Neural crest cell (in vitro differentiated cells): Measurements from ENCODE around the gene E2F8. TPM values are rescaled to one million over a fixed set of nuclear protein-coding genes. Genes with fewer than 3 reads are reported as not detected.

ENCODE experiments used
- DNase-seq: peaks from one replicate; pipeline ENCODE4 v3.0.0; 2021; ENCODE audit warnings: low read depth, mixed read lengths, low spot score
- H3K27ac Mint-ChIP-seq: one replicate; pipeline ENCODE4 v1.8.0; 2021; ENCODE audit warnings: mild to moderate bottlenecking, mixed read lengths; ENCODE audit not compliant: unreplicated experiment
- H3K27me3 Mint-ChIP-seq: 2 replicates; pipeline ENCODE4 v1.8.0; 2021; ENCODE audit warnings: low read depth, mild to moderate bottlenecking, mixed read lengths
- H3K36me3 Mint-ChIP-seq: 2 replicates; pipeline ENCODE4 v1.8.0; 2021; ENCODE audit warnings: low read depth, mild to moderate bottlenecking, mixed read lengths
- H3K4me1 Mint-ChIP-seq: 2 replicates; pipeline ENCODE4 v1.8.0; 2021; ENCODE audit warnings: mixed read lengths
- H3K4me3 Mint-ChIP-seq: one replicate; pipeline ENCODE4 v1.8.0; 2021; ENCODE audit warnings: mild to moderate bottlenecking, mixed read lengths
- H3K9me3 Mint-ChIP-seq: 2 replicates; pipeline ENCODE4 v1.8.0; 2021; ENCODE audit warnings: mixed read lengths
- total RNA-seq: library from RNA; stranded (reverse); gene quantifications from 2 replicates; pipeline ENCODE4 v1.2.1, GENCODE V29; 2021
- TF ChIP-seq, protein P1 (sequence below): fragments of 200-600 bp; sonication (generic); conservative IDR thresholded peaks from 2 replicates; pipeline ENCODE4 v1.5.0; 2021; ENCODE audit warnings: antibody characterized with exemption, mild to moderate bottlenecking

E2F8 gene
- total RNA-seq, 1 donor from 2014 or later, result 11.5 TPM

DNA sequence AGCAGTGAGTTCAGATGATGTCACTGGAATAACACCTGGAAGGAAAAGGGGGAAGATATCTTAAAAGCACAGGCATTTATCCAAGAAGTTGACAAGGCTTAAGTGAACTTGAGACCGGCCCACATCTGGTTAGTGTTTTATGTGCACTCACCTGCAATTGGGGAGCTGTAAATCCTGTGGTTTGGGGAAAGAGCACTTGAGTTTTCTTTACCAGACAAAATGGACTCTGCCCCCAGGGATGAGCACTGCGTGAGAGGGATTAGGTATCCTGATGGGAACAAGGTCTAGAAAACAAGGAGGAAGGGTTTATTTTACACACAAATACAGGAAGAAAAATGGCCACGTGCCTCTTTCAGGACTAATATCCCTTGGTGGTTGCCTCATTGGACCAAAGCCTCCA, 15.2 kb downstream of the E2F8 start:
- Mint-ChIP-seq H3K36me3 (peaks cover 30% of the 10 kb centered on the region), H3K4me1 (no peaks in the 10 kb centered on the region), H3K9me3 (peaks cover 3% of the 10 kb centered on the region), H3K4me3 (no peak overlapping the region), H3K27ac (no peak overlapping the region), H3K27me3 (no peaks in the 10 kb centered on the region)
- TF ChIP-seq, protein P1, sequence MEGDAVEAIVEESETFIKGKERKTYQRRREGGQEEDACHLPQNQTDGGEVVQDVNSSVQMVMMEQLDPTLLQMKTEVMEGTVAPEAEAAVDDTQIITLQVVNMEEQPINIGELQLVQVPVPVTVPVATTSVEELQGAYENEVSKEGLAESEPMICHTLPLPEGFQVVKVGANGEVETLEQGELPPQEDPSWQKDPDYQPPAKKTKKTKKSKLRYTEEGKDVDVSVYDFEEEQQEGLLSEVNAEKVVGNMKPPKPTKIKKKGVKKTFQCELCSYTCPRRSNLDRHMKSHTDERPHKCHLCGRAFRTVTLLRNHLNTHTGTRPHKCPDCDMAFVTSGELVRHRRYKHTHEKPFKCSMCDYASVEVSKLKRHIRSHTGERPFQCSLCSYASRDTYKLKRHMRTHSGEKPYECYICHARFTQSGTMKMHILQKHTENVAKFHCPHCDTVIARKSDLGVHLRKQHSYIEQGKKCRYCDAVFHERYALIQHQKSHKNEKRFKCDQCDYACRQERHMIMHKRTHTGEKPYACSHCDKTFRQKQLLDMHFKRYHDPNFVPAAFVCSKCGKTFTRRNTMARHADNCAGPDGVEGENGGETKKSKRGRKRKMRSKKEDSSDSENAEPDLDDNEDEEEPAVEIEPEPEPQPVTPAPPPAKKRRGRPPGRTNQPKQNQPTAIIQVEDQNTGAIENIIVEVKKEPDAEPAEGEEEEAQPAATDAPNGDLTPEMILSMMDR, result no peak
- no peak for DNase-seq

DNA sequence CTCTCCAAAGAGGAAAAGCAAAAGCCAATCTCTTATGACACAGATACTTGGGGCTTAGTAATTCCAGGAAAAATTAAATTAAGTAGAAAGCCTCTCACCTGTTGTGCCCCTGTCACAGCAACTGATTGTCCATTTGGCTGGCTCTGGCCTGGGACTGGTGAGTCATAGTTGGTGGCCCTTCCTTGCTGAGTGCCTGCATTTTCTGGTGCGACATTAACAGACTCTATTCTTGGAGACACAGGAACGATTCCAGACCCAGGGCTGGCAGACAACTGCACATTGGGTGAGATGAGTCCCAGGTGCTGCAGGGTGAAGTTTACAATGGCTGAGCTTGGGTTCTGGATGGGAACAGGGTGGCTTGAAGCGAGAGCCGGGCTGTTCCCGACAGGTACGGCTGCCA, 15.6 kb downstream of the E2F8 start:
- H3K27ac Mint-ChIP-seq, result no peak overlapping the region
- no peak for DNase-seq
- no peak overlapping the region for H3K4me3 Mint-ChIP-seq
- no peaks in the 10 kb centered on the region for H3K4me1 Mint-ChIP-seq
- peaks cover 30% of the 10 kb centered on the region for H3K36me3 Mint-ChIP-seq
- TF ChIP-seq, protein P1, result no peak
- peaks cover 3% of the 10 kb centered on the region for H3K9me3 Mint-ChIP-seq
- no peaks in the 10 kb centered on the region for H3K27me3 Mint-ChIP-seq

DNA sequence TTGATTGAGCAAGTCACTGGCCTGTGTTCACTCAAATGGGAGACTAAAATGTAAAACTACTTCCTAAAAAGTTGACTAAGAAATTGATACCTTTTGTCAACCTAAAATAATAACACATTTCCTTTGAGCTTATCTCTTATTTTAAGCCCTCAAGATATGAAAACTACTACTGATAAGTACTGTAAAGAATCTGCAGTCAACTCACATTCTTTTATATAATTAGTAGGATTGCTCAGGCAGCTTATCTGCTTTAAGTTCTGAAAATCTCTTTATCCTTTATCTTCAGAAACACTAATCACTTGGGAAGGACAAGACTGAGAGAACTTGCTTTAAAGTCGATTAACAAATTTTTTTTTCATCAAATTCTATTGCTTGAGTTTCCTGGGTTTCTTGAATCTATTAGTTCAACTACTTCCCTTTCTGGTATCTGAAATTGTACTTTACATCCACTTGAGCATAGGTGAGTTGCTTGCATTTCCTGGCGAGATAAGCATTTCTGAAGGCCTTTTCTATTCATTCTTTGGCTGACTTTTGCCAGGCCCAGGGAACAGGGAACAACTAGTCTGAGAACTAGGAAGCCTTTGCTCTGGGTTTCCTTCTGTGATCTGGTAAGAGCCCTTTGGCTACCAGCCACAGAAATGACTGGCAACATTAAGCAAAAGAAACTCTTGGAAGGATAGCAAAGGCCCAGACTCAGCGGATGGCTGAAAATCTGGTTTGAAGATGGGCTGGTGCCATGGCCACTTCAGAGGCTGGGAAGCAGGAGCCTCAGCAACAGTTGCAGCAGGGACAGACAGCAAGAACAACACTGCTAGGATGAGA, 19.6 kb downstream of the E2F8 start:
- Mint-ChIP-seq H3K4me3 (no peak overlapping the region), H3K9me3 (peaks cover 3% of the 10 kb centered on the region), H3K27me3 (no peaks in the 10 kb centered on the region), H3K27ac (no peak overlapping the region), H3K36me3 (peaks cover 27% of the 10 kb centered on the region), H3K4me1 (no peaks in the 10 kb centered on the region)
- TF ChIP-seq, protein P1, result no peak
- no peak for DNase-seq

DNA sequence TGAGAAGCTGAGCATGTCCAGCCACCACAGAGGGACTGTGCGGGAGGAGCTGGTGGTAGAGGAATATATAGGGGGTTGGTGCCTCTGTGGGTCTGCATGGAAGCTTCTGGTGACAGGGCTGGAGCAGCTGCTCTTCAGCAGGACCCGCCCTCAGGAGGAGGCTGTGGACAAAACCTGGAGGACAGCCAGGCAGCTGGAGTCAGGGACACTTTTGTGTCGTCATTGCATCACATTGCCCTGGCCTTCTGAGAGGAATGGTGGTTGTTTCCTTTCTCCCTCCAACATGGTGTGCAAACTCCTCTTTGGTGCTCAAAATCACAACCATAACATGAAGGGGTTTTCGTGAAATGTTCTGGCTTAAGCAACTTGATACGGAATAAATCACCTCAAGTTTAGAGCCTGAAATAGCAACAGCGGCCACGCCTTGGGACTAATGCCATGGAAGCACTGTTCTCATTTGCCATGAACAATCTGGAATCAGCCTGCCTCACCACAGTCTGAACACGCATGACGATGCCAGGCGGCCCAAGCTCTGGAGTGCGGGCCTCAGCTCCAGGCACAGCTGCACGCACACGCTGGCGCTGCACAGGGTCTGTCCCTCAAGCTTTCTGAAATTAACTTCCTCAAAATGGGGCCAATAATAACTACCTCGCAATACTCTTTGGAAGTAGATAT, 21.8 kb downstream of the E2F8 start:
- no peaks in the 10 kb centered on the region for H3K4me1 Mint-ChIP-seq

DNA sequence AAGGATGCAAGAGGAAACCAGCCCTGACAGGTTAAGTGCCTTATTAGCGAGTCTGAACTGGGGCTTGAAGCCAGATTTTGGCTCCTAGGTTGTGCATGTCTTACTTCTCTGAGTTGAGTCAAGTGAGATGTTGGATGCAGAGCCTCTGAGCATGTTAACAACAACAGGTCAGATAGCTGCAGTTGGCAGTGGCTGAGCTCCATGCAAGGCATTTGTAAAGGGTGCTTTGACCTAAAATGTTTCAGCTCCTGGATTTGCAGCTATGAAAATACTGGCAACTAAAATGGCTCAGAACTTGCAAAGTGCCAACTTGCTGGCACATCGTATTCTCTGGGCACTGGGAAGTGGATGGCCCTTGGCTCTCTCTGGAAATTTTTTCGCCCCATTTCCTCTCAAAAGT, 22.5 kb downstream of the E2F8 start:
- no peak overlapping the region for H3K27ac Mint-ChIP-seq
- peaks cover 3% of the 10 kb centered on the region for H3K9me3 Mint-ChIP-seq
- H3K27me3 Mint-ChIP-seq, result peaks cover 6% of the 10 kb centered on the region
- no peak for DNase-seq
- TF ChIP-seq, protein P1, result no peak
- H3K4me3 Mint-ChIP-seq, result no peak overlapping the region
- peaks cover 15% of the 10 kb centered on the region for H3K36me3 Mint-ChIP-seq
- no peaks in the 10 kb centered on the region for H3K4me1 Mint-ChIP-seq

More for the DNA sequence above, 21.8 kb downstream of the E2F8 start:
- DNase-seq, result no peak
- TF ChIP-seq, protein P1, result no peak
- Mint-ChIP-seq H3K9me3 (peaks cover 3% of the 10 kb centered on the region), H3K27me3 (peaks cover 2% of the 10 kb centered on the region), H3K27ac (no peak overlapping the region), H3K36me3 (peaks cover 15% of the 10 kb centered on the region), H3K4me3 (no peak overlapping the region)
